T-helper 17 cell (primary cell): ENCODE data around the gene TUBGCP6. TPM values are rescaled to one million over a fixed set of nuclear protein-coding genes. Genes with fewer than 3 reads are reported as not detected.

ENCODE experiments used
- ATAC-seq: fragments of 150-1000 bp; cut with Tn5 transposase; 2 replicates; pipeline ENCODE4 v1.10.0; 2021; ENCODE audit warnings: mild to moderate bottlenecking, moderate library complexity
- DNase-seq, 3 donors: peaks; one replicate each; pipeline versions ENCODE4 v3.0.0 to v3.0.0-alpha.2; 2020 to 2021
- H3K9me3 ChIP-seq: one replicate; pipeline ENCODE4 v1.7.0; 2013; ENCODE audit warnings: low read length, mild to moderate bottlenecking; ENCODE audit not compliant: control insufficient read depth, poor library complexity, severe bottlenecking
- H3K27ac Mint-ChIP-seq: one replicate; pipeline ENCODE4 v1.8.0; 2022; ENCODE audit warnings: mild to moderate bottlenecking, moderate library complexity, mixed read lengths
- H3K27me3 Mint-ChIP-seq: one replicate; pipeline ENCODE4 v1.8.0; 2022; ENCODE audit warnings: mixed read lengths
- H3K36me3 Mint-ChIP-seq: one replicate; pipeline ENCODE4 v1.8.0; 2022; ENCODE audit warnings: low read depth, mixed read lengths
- H3K4me1 Mint-ChIP-seq: one replicate; pipeline ENCODE4 v1.8.0; 2022; ENCODE audit warnings: mild to moderate bottlenecking, mixed read lengths
- H3K4me3 Mint-ChIP-seq: one replicate; pipeline ENCODE4 v1.8.0; 2022; ENCODE audit warnings: mild to moderate bottlenecking, moderate library complexity, mixed read lengths
- total RNA-seq, 4 donors: library from RNA in 2 of 4; stranded (reverse) in 2 of 4; gene quantifications; one replicate each; pipeline ENCODE4 v1.2.3 and lab custom pipeline; 2022 to 2026

The TUBGCP6 gene
- total RNA-seq, 2 donors from 2014 or later: 110 to 122 TPM

DNA sequence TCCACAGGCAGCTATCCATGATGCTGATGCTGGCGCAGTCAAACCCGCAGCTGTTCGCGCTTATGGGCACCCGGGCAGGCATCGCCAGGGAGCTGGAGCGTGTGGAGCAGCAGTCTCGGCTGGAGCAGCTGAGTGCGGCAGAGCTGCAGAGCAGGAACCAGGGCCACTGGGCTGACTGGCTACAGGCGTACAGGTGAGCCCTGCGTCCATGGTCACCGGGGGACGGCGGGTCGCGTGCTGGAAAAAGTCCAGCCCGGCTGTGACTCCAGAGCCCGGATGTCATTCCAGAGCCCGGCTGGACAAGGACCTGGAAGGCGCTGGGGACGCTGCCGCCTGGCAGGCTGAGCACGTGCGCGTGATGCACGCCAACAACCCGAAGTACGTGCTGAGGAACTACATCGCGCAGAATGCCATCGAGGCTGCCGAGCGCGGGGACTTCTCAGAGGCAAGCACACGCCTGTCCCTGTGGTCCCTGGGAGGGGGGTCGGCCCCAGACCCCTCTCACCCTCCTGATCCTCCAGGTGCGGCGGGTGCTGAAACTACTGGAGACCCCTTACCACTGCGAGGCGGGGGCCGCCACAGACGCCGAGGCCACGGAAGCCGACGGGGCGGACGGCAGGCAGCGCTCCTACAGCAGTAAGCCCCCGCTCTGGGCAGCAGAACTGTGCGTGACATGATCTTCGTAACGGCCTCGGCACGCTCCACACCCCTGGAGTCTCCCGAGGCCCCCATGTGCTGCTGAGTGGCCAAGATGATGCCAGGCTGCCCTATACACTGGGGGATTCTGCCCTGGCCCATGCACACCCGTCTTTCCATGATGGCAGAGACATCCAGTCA, 27.9 kb downstream of the TUBGCP6 start:
- peaks cover 13% of the 10 kb centered on the region for H3K4me1 Mint-ChIP-seq
- no peaks in the 10 kb centered on the region for H3K9me3 ChIP-seq
- H3K36me3 Mint-ChIP-seq: peaks cover 4% of the 10 kb centered on the region
- no peaks in the 10 kb centered on the region for H3K27me3 Mint-ChIP-seq
- no peak for DNase-seq
- no peak overlapping the region for H3K27ac Mint-ChIP-seq
- ATAC-seq: peak; percentile 4
- H3K4me3 Mint-ChIP-seq: no peak overlapping the region

DNA sequence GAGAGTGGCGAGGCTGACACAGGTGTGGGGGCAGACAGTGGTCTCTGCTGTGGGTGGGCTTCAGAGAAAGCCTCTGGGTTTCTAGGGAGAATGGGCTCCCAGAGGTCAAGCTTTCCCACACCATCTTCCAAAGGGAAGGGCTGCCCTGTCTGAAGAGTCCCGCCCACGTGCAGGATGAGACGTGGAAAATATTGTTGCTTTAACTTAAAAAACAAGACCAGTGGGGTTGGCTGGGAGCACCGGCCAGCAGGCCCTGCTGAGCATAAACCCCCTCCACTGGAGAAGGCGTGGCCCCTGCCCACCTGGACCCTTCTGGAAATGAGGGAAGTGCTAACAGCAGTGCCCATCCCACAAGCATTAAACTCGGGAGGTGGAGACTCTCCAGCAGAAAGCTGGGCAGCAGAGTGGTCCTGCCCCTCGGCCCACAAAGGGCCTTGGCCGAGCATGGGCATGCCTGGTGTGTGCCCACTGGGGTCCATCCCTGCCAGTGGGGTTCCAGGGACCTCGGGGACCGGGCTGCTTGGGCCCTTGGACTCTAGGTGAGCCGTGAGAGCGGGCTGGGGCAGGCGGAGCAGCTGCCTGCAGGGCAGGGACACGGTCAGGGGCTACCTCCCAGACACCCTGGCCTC, 28.7 kb downstream of the TUBGCP6 start:
- H3K4me1 Mint-ChIP-seq: peaks cover 13% of the 10 kb centered on the region
- ATAC-seq (no peak), DNase-seq (no peak)
- no peaks in the 10 kb centered on the region for H3K9me3 ChIP-seq
- peaks cover 4% of the 10 kb centered on the region for H3K36me3 Mint-ChIP-seq
- H3K4me3 Mint-ChIP-seq: no peak overlapping the region
- H3K27ac Mint-ChIP-seq: no peak overlapping the region
- H3K27me3 Mint-ChIP-seq: no peaks in the 10 kb centered on the region

DNA sequence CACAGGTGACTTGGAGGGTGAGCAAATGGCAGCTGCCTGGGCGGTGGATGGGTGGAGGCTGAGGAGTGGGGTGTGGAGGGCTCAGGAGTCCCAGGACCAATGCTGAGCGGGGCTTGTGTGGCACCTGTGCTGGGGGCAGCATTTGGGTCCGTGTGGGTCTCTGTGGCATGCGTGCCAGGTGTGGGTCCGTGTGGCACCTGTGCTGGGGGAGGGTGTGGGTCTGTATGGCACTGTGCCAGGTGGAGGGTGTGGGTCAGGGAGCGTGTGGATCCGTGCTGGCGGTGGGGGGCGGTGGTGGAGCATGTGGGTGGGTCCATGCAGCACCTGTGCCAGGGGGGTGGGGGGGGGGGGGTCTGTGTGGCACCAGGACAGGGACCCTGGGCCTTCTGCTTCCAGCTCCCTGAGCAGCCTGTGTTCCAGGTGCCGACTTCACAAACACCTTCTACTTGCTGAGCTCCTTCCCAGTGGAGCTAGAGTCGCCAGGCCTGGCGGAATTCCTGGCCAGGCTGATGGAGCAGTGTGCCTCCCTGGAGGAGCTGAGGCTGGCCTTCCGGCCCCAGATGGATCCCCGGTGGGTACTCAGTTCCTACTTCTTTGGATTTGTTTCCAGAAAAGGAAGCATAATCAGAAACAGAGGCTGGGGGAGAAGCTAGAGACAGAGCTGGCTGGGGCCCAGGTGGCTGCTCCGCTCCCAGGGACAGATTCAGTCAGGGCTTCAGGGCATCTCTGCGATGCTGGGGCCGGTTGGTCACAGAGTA, 29.3 kb downstream of the TUBGCP6 start:
- Mint-ChIP-seq H3K36me3 (peaks cover 4% of the 10 kb centered on the region), H3K4me1 (peaks cover 13% of the 10 kb centered on the region), H3K4me3 (peak overlapping the region; percentile 73), H3K27ac (no peak overlapping the region), H3K27me3 (no peaks in the 10 kb centered on the region)
- no peaks in the 10 kb centered on the region for H3K9me3 ChIP-seq
- DNase-seq: no peak
- ATAC-seq: peak; percentile 7

DNA sequence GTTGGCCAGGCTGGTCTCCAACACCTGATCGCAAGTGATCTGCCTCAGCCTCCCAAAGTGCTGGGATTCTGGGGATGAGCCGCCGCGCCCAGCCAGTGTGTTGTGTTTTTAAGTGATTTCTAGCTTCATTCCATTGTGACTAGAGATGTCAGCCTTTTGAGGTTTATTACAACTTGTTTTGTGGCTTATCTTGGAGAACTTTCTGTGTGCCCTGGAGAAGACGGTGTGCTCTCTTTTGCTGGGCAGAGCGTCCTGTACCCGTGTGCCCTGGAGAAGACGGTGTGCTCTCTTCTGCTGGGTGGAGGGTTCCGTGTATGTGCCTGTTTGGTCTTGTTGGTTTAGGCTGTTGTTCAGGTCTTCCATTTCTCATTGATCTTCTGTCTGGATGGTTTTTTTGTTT, 31.6 kb downstream of the TUBGCP6 start:
- Mint-ChIP-seq H3K36me3 (peaks cover 6% of the 10 kb centered on the region), H3K4me1 (peaks cover 19% of the 10 kb centered on the region), H3K27ac (peak overlapping the region; percentile 69), H3K27me3 (no peaks in the 10 kb centered on the region), H3K4me3 (no peak overlapping the region)
- ATAC-seq (no peak), DNase-seq (no peak)
- H3K9me3 ChIP-seq: no peaks in the 10 kb centered on the region

DNA sequence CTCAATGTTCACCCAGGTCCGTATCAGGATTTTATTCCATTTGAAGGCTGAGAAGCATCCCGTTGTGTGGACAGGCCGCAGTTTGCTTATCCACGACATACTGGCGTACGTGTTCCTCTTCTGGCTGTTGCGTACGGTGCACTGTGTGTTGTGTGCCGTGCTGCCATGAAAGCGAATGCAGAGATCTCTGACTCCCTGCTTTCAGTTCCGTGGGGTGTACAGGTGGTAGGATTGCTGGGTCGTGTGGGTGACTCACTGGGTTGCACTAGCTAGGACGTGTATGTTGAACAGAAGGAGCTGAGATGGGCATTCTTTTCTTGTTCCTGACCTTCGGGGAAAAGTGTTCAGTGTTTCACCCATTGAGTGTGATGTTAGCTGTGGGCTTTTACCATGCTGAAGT, 33.7 kb downstream of the TUBGCP6 start:
- H3K27ac Mint-ChIP-seq: no peak overlapping the region

DNA sequence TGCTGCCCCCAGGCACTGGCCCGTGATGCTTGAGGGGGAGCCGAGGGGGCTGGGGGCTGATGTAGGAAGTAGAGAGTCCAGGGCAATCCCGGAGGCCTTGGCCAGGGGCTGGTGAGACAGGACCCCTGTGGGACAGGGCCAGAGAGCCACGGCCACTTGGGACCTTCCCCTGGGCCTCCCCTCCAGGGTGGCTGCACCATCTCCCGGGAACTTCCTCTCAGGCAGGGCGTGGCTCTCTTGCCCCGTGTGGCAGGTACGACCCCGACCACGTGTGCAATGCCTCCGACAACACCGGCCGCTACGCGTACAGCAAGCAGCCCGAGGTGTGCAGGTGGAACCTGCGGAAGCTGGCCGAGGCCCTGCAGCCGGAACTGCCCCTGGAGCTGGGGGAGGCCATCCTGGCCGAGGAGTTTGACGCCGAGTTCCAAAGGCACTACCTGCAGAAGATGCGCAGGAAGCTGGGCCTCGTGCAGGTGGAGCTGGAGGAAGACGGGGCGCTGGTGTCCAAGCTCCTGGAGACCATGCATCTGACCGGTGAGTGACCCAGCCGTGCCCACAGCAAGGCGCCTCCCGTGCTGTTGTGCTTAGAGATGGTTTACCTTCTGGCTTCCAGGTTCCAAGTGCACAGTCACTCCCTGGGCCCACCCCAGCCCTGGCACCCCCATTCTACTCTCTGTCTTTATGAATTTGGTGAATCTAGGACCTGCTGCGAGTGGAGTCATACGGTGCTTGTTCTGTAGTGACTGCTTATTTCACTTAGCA, 34.3 kb downstream of the TUBGCP6 start:
- Mint-ChIP-seq H3K4me3 (no peak overlapping the region), H3K27ac (peak overlapping the region; percentile 69), H3K27me3 (no peaks in the 10 kb centered on the region), H3K4me1 (peaks cover 19% of the 10 kb centered on the region), H3K36me3 (peaks cover 6% of the 10 kb centered on the region)
- ATAC-seq: no peak
- DNase-seq: no peak
- no peaks in the 10 kb centered on the region for H3K9me3 ChIP-seq

More for the DNA sequence above, 33.7 kb downstream of the TUBGCP6 start:
- no peak for DNase-seq
- Mint-ChIP-seq H3K36me3 (peaks cover 6% of the 10 kb centered on the region), H3K27me3 (no peaks in the 10 kb centered on the region), H3K4me3 (no peak overlapping the region), H3K4me1 (peaks cover 19% of the 10 kb centered on the region)
- no peak for ATAC-seq
- H3K9me3 ChIP-seq: no peaks in the 10 kb centered on the region

DNA sequence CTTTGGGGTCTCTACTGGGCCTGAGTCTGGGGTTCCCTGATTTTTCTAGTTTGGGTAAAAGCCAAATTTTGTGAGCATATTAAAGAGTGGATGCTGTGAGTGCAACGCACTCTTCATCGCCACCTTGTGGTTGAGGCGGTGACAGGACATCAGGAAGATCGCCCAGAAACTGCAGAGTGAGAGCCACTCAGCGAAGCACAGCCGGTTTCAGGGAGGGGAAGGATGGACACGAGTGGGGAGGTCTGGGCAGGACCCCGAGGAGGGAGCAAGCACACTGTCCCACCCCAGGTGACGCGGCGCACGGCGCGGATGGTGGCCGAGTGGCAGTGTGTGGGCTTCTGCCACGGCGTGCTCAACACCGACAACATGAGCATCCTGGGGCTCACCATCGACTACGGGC, 34.9 kb downstream of the TUBGCP6 start:
- peak; percentile 81 for ATAC-seq
- DNase-seq: peak; percentile 50 to 69 (median 55)
- H3K9me3 ChIP-seq: no peaks in the 10 kb centered on the region
- H3K27ac Mint-ChIP-seq: peak overlapping the region; percentile 69
- H3K4me3 Mint-ChIP-seq: peak overlapping the region; percentile 64
- H3K36me3 Mint-ChIP-seq: peaks cover 7% of the 10 kb centered on the region
- H3K4me1 Mint-ChIP-seq: peaks cover 23% of the 10 kb centered on the region
- H3K27me3 Mint-ChIP-seq: no peaks in the 10 kb centered on the region

DNA sequence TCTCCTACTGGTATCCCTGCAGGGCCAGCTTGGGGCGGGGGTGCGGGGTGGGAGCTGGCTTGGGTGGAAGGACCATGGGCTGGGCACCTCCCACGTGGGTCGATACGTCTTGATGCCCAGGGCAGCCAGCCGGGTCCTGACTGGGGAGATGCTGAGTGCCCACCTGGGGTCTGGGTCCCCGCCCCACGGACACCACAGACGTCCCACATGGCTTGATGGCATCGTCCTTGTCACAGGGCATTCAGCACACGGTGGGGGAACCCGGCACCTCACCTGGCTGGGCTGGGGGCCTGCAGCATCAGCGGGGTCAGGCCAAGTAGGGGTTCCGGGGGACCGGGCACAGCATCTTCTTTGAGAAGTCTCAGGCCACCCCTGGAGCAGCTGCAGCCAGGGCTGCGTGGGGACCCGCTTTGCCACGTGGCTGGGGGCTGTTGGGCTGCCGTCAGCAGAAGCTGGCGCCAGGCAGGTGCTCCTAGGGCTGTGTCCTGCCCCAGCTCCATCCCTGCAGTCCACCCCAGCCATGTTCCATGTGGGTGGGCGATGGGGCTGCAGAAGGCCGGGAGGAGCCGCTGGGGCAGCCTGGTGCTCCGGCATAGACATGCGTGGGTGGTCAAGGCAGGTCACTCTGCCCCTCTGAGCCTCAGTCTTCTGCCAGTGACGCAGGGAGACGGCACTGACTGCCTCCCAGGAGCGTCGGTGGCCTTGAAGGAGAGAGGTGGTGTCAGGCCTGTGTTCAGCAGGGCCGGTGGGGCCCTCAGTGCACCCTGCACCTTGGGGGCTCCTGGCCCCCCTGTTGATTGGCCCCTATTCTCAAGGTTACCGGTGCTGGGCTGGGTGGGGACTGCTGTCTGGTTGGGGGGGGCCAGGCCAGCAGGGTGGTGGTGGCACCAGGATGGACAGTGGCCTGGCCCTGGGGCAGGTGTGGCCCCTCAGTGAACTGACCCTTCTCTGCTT, 35.6 kb downstream of the TUBGCP6 start:
- Mint-ChIP-seq H3K4me1 (peaks cover 23% of the 10 kb centered on the region), H3K4me3 (peak overlapping the region; percentile 64), H3K27ac (peak overlapping the region; percentile 69), H3K36me3 (peaks cover 9% of the 10 kb centered on the region), H3K27me3 (no peaks in the 10 kb centered on the region)
- ATAC-seq (peak; percentile 31), DNase-seq (no peak)
- H3K9me3 ChIP-seq: no peaks in the 10 kb centered on the region

DNA sequence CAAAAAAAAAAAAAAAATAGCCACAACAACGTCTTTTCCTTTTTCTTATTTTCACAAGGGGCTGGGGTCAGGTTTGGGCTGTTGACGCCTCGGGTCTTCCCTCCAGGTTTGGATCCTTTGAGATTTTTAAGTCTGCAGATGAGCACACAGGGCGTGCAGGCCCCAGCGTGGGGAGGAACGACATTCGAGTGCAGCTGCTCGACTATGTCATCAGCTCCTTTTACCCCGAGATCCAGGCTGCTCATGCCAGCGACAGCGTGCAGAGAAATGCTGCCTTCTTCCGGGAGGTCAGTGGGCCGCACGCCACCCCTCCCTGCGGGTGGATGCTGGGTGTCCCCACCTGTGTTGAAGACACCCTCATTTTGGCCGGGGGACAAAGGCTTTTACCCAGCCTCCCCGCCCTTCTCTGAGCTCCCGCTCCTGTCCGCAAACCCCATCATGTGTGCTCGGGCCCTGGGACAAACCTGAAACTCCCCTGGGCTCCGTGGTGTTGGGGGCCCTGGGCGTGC, 36.3 kb downstream of the TUBGCP6 start:
- no peaks in the 10 kb centered on the region for H3K27me3 Mint-ChIP-seq
- H3K4me1 Mint-ChIP-seq: peaks cover 25% of the 10 kb centered on the region
- no peaks in the 10 kb centered on the region for H3K9me3 ChIP-seq
- peak overlapping the region; percentile 43 for H3K27ac Mint-ChIP-seq
- no peak overlapping the region for H3K4me3 Mint-ChIP-seq
- H3K36me3 Mint-ChIP-seq: peaks cover 9% of the 10 kb centered on the region
- no peak for DNase-seq
- ATAC-seq: no peak

DNA sequence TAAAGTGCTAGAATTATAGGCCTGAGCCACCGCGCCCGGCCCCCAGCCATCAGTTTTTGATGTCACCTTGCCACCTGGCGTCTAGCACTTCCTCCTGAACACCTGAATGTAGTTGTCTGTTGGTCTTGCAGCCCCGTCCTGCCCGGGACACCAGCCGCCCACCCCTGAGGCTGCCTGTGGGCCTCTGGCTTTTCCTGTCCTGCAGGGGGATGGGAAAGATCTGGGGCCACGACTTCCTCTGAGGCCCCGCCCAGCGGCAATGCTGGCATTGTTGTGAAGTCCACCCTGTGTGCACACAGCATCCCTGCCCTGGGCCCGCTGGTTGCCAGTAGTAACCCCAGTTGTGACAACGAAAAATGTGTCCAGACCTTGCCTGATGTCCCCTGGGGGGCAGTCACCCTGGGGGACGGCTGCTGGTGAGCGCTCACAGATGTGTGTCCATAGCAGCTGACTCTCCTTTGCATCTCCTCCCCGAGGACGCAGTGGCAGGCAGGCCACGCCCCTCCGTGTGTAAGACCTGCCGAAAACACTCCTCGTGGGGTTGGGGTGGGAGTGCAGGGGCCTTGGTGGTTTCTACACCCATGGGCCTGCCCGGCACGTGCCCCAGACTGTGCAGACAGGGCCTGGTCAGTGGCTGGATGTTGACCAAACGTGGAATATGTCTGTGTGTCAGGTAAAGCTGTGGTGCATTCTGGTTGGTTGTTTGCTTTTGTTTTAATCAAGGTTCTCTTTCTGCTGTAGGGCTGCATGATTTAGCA, 37.3 kb downstream of the TUBGCP6 start:
- ATAC-seq (no peak), DNase-seq (no peak)
- no peak overlapping the region for H3K27ac Mint-ChIP-seq

DNA sequence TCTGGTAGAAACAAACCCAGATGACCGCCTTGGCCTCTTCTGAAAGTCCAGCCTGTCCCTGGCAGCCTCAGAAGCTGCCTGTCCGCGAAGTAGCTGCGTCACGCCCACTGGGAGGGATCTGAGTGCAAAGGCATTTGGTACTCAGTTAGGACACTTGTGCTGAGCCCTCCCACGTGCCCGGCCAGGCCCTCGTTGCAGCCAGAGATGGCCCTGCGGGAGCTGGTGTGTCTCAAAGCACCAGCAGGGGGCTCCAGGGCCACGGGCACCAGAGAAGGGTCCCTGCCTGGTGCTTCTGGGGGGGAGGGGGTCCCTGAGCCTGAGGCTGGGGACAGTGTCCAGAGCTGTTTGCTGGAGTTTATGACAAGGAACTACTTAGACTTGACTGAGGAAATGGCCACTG, 38.2 kb downstream of the TUBGCP6 start:
- DNase-seq: no peak
- H3K27me3 Mint-ChIP-seq: no peaks in the 10 kb centered on the region

More for the DNA sequence above, 37.3 kb downstream of the TUBGCP6 start:
- peaks cover 17% of the 10 kb centered on the region for H3K4me1 Mint-ChIP-seq
- H3K27me3 Mint-ChIP-seq: no peaks in the 10 kb centered on the region
- no peaks in the 10 kb centered on the region for H3K9me3 ChIP-seq
- H3K4me3 Mint-ChIP-seq: no peak overlapping the region
- H3K36me3 Mint-ChIP-seq: peaks cover 5% of the 10 kb centered on the region

More for the DNA sequence above, 38.2 kb downstream of the TUBGCP6 start:
- no peak for ATAC-seq
- H3K9me3 ChIP-seq: no peaks in the 10 kb centered on the region
- peaks cover 22% of the 10 kb centered on the region for H3K4me1 Mint-ChIP-seq
- H3K27ac Mint-ChIP-seq: no peak overlapping the region
- peaks cover 5% of the 10 kb centered on the region for H3K36me3 Mint-ChIP-seq
- no peak overlapping the region for H3K4me3 Mint-ChIP-seq
